22Rv1 (cell line): ENCODE results near the gene AHCY.

Experiments
- CTCF ChIP-seq: fragments of 450-650 bp; IDR thresholded peaks from 2 replicates; pipeline ENCODE4 v1.5.1; 2017; ENCODE audit warnings: mild to moderate bottlenecking
- ZFX ChIP-seq: fragments of 450-650 bp; IDR thresholded peaks from 2 replicates; pipeline ENCODE4 v1.6.1; 2017; ENCODE audit warnings: antibody characterized with exemption, borderline replicate concordance

GRCh38 chr20:34312024-34312460 is 8.9 kb upstream of the AHCY start:
- no peak for TF ChIP-seq CTCF
- TF ChIP-seq ZFX, result no peak
